Measurements from ENCODE around the gene TAAR6.
"Not testable (repeated sequence)": the region's sequence is repeated elsewhere in the genome, so short reads cannot be mapped to it uniquely, and the experiment has no call there.

TAAR6 gene

GRCh38 chr6:132590362-132590761 lies 20.2 kb downstream of the TAAR6 start:
- no peak for DNase-seq (ENCODE audit: low spot score)

- DNase-seq (ENCODE audit: low spot score), result no peak
Observed at GRCh38 chr6:132592855-132593254, 22.7 kb downstream of the TAAR6 start.

- no peak for DNase-seq (ENCODE audit: low spot score)
Observed at GRCh38 chr6:132596201-132596600, 26.1 kb downstream of the TAAR6 start.

- DNase-seq (ENCODE audit: low spot score), result peak; percentile 23
Observed at GRCh38 chr6:132598473-132598872, 28.4 kb downstream of the TAAR6 start.

- DNase-seq (ENCODE audit: low spot score), result not testable (repeated sequence)
Observed at GRCh38 chr6:132600900-132601299, 30.8 kb downstream of the TAAR6 start.

GRCh38 chr6:132604635-132605152 lies 34.6 kb downstream of the TAAR6 start:
- DNase-seq (ENCODE audit: low spot score), result no peak

- DNase-seq (ENCODE audit: low spot score), result no peak
Observed at GRCh38 chr6:132607544-132608233, 37.6 kb downstream of the TAAR6 start.

- no peak for DNase-seq (ENCODE audit: low spot score)
Observed at GRCh38 chr6:132611616-132612015, 41.5 kb downstream of the TAAR6 start.

GRCh38 chr6:132612449-132613108 lies 42.5 kb downstream of the TAAR6 start:
- no peak for DNase-seq (ENCODE audit: low spot score)

GRCh38 chr6:132614554-132614953 lies 44.4 kb downstream of the TAAR6 start:
- DNase-seq (ENCODE audit: low spot score), result no peak

GRCh38 chr6:132616677-132617076 lies 46.6 kb downstream of the TAAR6 start:
- no peak for DNase-seq (ENCODE audit: low spot score)

All from AG20443 (cell line).